IgD-negative memory B cell (primary cell): ENCODE measurements around the gene PANK2. TPM values are rescaled to one million over a fixed set of nuclear protein-coding genes. Genes with fewer than 3 reads are reported as not detected.
A peak's percentile ranks its signal among the peaks of the same experiment; 100 is the strongest.
"Not testable (repeated sequence)": the region's sequence is repeated elsewhere in the genome, so short reads cannot be mapped to it uniquely, and the experiment has no call there.

Experiments used
- H3K27ac Mint-ChIP-seq, 3 donors: one replicate each; pipeline ENCODE4 v1.8.0; 2020 to 2022; ENCODE audit warnings: mild to moderate bottlenecking in 3 of 3, mixed read lengths in 3 of 3, moderate library complexity in 1 of 3
- H3K27me3 Mint-ChIP-seq: one replicate; pipeline ENCODE4 v1.8.0; 2021; ENCODE audit warnings: mixed read lengths
- H3K36me3 Mint-ChIP-seq: one replicate; pipeline ENCODE4 v1.8.0; 2020; ENCODE audit warnings: mild to moderate bottlenecking, mixed read lengths
- H3K4me1 Mint-ChIP-seq, 3 donors: one replicate each; pipeline ENCODE4 v1.8.0; 2020 to 2022; ENCODE audit warnings: mixed read lengths in 3 of 3, mild to moderate bottlenecking in 1 of 3
- H3K4me3 Mint-ChIP-seq, 4 donors: one replicate each; pipeline ENCODE4 v1.8.0; 2020 to 2022; ENCODE audit warnings: mild to moderate bottlenecking in 4 of 4, mixed read lengths in 4 of 4, moderate library complexity in 3 of 4
- H3K9me3 Mint-ChIP-seq, 3 donors: one replicate each; pipeline ENCODE4 v1.8.0; 2020 to 2021; ENCODE audit warnings: mixed read lengths in 3 of 3, mild to moderate bottlenecking in 1 of 3
- polyA plus RNA-seq: library from polyadenylated mRNA; unstranded; fragments of 300-500 nt; fragmentation: Illumina TruSeq; gene quantifications from one replicate; pipeline ENCODE4 v1.2.3, GENCODE V29; 2021

Gene PANK2
- polyA plus RNA-seq, 1 donor from 2014 or later: 55.9 TPM

DNA sequence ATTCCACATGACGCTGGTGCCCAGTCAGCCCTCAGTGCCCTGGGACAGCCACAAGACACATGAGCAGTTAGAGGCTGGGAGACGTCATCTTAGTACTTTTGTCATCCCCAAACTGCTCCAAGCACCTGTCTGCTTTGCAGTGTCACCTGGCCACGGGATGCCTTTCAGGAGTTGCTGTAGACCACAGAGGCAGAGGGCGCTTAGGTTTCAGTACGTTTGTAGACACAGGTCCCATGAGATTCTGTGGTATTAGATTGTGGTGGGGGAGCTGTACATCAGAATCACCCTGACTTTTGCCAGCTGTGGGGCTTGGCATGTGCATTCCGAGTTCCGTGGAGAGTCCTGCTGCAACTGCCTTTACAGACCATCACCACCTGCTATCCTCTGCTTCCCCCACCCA lies 25.9 kb upstream of the PANK2 start:
- no peaks in the 10 kb centered on the region for H3K27me3 Mint-ChIP-seq
- H3K27ac Mint-ChIP-seq: no peak overlapping the region
- peaks cover 2% of the 10 kb centered on the region for H3K36me3 Mint-ChIP-seq
- H3K9me3 Mint-ChIP-seq: no peaks in the 10 kb centered on the region
- H3K4me1 Mint-ChIP-seq: peaks cover 0 to 2% (median 0%) of the 10 kb centered on the region in 3 donors
- no peak overlapping the region for H3K4me3 Mint-ChIP-seq

DNA sequence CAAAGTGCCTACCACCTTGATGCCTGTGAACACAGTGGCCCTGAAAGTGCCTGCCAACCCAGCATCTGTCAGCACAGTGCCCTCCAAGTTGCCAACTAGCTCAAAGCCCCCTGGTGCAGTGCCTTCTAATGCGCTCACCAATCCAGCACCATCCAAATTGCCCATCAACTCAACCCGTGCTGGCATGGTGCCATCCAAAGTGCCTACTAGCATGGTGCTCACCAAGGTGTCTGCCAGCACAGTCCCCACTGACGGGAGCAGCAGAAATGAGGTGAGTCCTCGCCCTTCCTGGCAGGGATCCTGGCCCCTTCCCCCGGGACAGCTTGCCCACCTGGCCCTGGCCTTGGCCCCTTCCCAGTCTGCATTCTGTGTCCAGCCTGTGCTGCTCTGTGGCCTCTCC lies 24.7 kb upstream of the PANK2 start:
- Mint-ChIP-seq H3K27ac (no peak overlapping the region), H3K9me3 (no peaks in the 10 kb centered on the region), H3K27me3 (no peaks in the 10 kb centered on the region), H3K4me1 (peaks cover 0 to 2% (median 0%) of the 10 kb centered on the region in 3 donors), H3K36me3 (peaks cover 2% of the 10 kb centered on the region), H3K4me3 (no peak overlapping the region)

DNA sequence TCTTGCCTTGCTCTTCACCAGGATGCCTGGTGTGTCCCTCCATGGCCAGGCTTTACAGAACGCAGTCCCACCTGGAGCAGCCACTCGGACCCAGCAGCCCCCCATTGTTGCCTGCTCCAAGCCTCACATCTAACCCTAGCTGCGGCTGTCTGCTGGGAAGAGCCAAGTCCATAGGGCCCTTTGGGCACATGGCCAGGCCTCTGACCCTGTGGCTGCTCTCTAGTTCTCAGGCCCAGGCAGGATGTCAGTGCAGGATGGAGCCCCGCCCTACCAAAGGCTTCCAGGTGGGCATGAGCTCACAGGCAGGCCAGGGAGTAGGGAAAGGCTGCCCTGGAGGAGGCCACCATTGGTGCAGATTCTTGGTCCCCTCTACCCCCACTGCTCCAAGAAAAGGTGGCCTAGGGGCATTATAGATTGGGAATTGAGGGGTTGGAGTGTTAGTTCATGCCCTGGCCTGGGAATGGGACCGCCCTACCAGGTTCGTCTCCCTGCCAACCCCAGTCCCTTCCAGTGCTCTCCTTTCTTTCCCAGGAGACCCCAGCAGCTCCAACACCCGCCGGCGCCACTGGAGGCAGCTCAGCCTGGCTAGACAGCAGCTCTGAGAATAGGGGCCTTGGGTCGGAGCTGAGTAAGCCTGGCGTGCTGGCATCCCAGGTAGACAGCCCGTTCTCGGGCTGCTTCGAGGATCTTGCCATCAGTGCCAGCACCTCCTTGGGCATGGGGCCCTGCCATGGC lies 23.9 kb upstream of the PANK2 start:
- Mint-ChIP-seq H3K27me3 (no peaks in the 10 kb centered on the region), H3K36me3 (peaks cover 2% of the 10 kb centered on the region), H3K27ac (no peak overlapping the region), H3K9me3 (no peaks in the 10 kb centered on the region), H3K4me3 (no peak overlapping the region), H3K4me1 (peaks cover 0 to 2% (median 0%) of the 10 kb centered on the region in 3 donors)

DNA sequence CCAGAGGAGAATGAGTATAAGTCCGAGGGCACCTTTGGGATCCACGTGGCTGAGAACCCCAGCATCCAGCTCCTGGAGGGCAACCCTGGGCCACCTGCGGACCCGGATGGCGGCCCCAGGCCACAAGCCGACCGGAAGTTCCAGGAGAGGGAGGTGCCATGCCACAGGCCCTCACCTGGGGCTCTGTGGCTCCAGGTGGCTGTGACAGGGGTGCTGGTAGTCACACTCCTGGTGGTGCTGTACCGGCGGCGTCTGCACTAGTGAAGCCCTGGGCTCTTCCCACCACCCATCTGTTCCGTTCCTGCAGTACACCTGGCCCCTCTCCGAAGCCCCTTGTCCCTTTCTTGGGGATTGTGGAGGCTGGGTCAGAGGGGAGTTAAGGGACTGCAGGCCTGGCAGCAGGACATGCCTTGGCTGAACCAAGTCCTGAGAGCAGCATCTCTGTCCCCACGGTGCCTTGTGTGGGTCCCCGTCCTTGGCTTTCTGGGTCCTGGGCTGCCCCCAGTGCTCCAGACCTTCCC lies 23.2 kb upstream of the PANK2 start:
- Mint-ChIP-seq H3K4me1 (peaks cover 0 to 4% (median 1%) of the 10 kb centered on the region in 3 donors), H3K4me3 (no peak overlapping the region), H3K27me3 (no peaks in the 10 kb centered on the region), H3K36me3 (peaks cover 2% of the 10 kb centered on the region), H3K9me3 (no peaks in the 10 kb centered on the region), H3K27ac (no peak overlapping the region)

DNA sequence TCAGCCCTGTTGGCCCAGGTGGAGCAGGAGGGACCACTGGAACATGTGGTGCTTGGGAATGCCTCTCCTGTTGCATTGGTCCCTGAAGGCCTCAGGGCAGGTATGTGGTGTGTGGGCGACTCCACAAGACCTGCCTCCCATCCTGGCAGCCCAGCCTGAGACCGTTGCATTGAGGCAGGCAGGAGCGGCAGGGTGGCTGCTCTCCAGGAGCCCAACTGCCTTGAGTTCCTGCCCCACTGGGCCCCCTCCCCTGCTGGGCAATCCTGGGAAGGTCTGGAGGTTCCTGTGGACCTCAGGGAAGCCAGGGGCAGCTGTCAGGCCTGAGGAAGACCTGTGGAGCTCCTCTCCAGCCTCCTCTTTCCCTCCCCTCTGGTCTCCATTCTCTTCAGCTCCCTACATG lies 22.7 kb upstream of the PANK2 start:
- H3K27ac Mint-ChIP-seq: no peak overlapping the region
- peaks cover 0 to 4% (median 1%) of the 10 kb centered on the region in 3 donors for H3K4me1 Mint-ChIP-seq
- peaks cover 2% of the 10 kb centered on the region for H3K36me3 Mint-ChIP-seq
- no peak overlapping the region for H3K4me3 Mint-ChIP-seq
- no peaks in the 10 kb centered on the region for H3K9me3 Mint-ChIP-seq
- no peaks in the 10 kb centered on the region for H3K27me3 Mint-ChIP-seq

DNA sequence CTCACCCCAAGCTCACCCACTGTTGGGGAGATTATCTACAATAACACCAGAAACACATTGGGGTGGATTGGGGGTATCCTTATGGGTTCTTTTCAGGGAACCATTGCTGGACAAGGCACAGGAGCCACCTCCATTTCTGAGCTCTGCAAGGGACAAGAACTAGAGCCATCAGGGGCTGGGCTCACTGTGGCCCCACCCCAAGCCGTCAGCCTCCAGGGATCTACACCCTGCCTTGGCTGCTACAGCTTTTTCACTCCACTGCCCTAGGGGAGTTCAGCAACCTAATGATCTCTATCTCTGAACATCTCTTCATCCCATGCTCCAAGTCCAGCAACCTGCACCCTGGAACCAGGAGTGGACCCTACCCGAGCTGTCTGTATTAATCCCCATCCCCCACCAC lies 21.4 kb upstream of the PANK2 start:
- H3K27me3 Mint-ChIP-seq: no peaks in the 10 kb centered on the region
- H3K36me3 Mint-ChIP-seq: peaks cover 2% of the 10 kb centered on the region
- H3K27ac Mint-ChIP-seq: no peak overlapping the region
- H3K4me3 Mint-ChIP-seq: no peak overlapping the region
- no peaks in the 10 kb centered on the region for H3K9me3 Mint-ChIP-seq
- peaks cover 4 to 7% (median 5%) of the 10 kb centered on the region in 3 donors for H3K4me1 Mint-ChIP-seq

DNA sequence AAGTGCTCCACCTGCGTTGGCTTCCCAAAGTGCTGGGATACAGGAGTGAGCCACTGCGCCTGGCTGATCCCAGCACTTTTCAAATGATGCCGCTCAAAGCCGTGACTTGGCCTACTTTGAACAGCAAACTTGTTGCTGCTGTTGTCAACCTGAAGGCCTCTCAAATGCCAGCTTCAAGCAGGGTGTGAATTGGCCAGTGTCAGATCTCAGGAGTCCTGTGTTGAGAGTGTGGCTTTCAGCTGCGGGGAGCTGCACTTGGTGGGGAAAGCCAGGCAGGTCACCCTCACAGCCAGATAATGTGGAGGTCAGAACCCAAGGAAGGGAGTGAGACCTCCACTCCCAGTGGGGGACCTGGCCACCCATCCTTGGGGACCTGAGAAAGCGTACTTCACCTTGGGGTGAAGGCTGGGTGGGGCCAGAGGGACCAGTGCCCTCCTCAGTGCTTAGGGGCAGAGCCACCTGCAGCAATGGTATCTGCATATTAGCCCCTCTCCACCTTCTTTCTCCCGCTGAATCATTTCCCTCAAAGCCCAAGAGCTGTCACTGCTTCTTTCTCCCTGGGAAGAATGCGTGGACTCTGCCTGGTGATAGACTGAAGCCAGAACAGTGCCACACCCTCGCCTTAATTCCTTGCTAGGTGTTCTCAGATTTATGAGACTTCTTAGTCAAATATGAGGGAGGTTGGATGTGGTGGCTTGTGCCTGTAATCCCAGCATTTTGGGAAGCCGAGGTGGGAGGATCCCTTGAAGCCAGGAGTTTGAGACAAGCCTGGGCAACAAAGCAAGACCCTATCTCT lies 19.1 kb upstream of the PANK2 start:
- H3K27ac Mint-ChIP-seq: no peak overlapping the region

DNA sequence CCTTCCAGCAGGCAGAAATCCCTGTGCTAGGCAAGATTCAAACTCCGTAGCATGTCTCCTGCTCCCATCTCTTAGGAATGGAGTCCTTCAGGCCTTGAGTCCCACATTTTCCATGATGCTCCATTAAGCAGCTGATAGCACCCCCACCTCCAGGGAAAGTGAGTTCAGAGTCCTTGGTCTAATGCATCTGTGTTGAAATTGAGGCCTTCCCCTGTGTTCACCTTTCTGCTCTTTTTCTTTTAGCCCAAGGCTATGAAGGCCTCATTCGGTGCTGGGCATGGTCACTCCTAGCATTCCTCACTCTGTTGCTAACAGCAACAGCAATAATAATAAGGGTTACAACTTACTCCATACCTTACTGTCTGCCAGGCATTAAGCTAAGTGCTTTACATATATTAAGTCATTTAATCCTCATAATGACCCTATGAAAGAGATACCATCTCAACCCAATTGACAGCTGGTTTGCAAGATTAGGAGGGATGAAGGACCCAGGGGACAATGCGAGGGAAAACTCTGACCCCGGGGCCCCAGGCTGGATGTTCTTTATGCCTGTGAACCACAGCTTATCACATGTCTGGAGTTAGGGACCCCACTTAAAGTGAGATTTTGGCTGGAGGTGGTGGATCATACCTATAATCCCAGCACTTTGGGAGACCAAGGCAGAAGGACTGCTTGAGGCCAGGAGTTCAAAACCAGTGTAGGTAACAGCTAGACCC lies 17.5 kb upstream of the PANK2 start:
- Mint-ChIP-seq H3K27ac (no peak overlapping the region), H3K4me1 (peaks cover 8 to 14% (median 10%) of the 10 kb centered on the region in 3 donors), H3K4me3 (no peak overlapping the region), H3K9me3 (no peaks in the 10 kb centered on the region), H3K27me3 (no peaks in the 10 kb centered on the region), H3K36me3 (peaks cover 5% of the 10 kb centered on the region)

More for the DNA sequence above, 19.1 kb upstream of the PANK2 start:
- Mint-ChIP-seq H3K36me3 (peaks cover 3% of the 10 kb centered on the region), H3K27me3 (no peaks in the 10 kb centered on the region), H3K4me3 (no peak overlapping the region), H3K9me3 (no peaks in the 10 kb centered on the region), H3K4me1 (peaks cover 8 to 10% (median 8%) of the 10 kb centered on the region in 3 donors)

DNA sequence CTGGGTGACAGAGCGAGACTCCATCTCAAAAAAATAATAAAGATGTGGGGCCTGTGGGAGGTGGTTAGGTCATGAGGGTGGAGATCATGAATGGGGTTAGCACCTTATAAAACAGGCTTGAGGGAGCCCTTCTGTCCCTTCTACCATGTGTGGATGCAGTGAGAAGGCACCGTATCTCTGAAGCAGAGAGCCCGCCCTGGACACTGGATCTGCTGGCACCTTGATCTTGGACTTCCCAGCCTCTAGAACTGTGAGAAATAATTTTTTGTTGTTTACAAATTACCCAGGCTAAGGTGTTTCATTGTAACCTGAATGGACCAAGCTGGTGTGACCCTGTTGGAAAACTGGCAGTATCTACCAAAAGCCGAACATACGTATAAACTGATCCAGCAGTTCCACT lies 15.7 kb upstream of the PANK2 start:
- H3K9me3 Mint-ChIP-seq: no peaks in the 10 kb centered on the region
- peaks cover 5% of the 10 kb centered on the region for H3K36me3 Mint-ChIP-seq
- H3K4me1 Mint-ChIP-seq: peaks cover 8 to 17% (median 12%) of the 10 kb centered on the region in 3 donors
- H3K27ac Mint-ChIP-seq: peak overlapping the region in 1 of 3 donors; percentile 39
- no peak overlapping the region for H3K4me3 Mint-ChIP-seq
- H3K27me3 Mint-ChIP-seq: no peaks in the 10 kb centered on the region

DNA sequence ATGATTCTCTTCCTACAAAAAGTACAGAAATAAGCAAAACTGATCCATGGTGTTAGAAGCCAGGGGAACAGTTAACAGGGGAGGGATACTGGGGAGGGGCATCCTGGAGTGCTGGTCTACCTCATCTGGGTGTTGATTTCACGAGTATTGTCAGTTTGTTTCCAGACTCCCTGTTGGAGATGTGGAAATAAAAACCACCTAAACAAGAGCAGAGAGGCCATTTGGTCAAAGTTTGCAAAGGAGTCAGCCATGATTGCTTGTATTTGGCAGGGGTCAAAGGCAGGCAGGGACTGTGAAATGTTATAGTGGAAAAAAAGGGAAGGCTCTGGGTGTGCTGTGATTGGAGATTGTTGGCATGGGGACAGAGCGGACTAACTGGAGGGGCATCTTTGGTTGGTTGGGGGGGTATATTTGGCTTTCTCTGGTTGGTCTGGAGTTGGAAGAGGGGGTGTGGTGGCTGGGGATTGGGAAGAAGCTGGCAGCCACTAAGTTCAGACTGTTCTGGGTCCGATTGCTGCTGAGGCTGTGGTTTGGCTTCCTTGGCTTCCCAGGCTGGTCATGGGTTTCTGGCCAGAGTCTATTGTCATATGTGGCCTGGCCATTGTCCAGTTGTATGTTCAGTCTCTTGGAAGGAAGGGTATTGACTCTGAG lies 14.9 kb upstream of the PANK2 start:
- no peaks in the 10 kb centered on the region for H3K27me3 Mint-ChIP-seq
- H3K36me3 Mint-ChIP-seq: peaks cover 5% of the 10 kb centered on the region
- H3K9me3 Mint-ChIP-seq: no peaks in the 10 kb centered on the region
- no peak overlapping the region for H3K4me3 Mint-ChIP-seq
- peak overlapping the region in 1 of 3 donors; percentile 31 for H3K27ac Mint-ChIP-seq
- H3K4me1 Mint-ChIP-seq: peaks cover 8 to 18% (median 12%) of the 10 kb centered on the region in 3 donors

DNA sequence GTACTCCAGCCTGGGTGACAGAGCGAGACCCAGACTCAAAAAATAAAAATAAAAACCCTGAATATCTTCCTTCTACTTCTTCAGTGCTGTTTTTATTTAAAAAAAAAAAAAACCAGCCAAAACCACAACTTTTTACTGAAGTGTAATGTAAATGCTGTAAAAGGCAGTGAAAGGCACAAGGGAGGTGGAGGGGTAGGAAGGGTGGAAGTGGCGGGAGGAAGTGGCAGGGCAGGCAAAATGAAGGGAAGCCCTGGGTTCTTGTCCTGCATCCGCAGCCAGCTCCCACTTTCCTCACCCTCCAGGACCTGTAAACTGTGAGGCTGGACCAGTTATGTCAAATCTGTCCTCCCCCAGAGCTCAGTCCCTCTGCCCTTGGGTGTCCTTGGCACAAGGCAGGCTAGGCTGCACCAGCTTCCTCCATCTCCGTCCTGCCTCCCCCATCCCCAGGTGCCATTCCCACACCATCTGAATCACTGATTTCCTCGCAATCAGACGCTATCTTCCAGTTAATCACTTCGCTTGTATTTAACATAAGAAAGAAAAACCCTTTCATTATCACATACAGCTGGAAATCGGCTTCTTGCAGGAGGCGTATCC lies 13.7 kb upstream of the PANK2 start:
- Mint-ChIP-seq H3K36me3 (peaks cover 5% of the 10 kb centered on the region), H3K4me3 (no peak overlapping the region), H3K27me3 (no peaks in the 10 kb centered on the region), H3K9me3 (no peaks in the 10 kb centered on the region), H3K27ac (peak overlapping the region in 1 of 3 donors; percentile 10), H3K4me1 (peaks cover 8 to 18% (median 12%) of the 10 kb centered on the region in 3 donors)

DNA sequence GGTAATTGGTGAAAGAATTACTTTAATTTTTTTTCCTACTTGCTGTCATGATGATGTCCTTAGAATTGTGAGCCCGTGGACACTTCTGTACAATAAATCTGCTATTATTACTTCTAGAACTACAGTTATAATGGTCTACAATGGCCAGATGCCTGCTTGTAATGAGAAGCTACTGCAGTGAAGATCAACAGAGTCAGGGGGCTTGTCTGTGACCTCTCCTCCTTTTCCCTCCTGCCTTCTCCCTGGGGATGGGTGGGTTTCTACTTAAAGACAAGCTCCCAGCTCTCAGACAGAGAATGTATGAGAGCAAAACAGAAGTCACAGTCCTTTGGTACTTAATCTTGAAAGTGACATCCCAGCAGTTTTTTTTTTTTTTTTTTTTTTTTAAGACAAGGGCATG lies 13.2 kb upstream of the PANK2 start:
- Mint-ChIP-seq H3K27ac (no peak overlapping the region), H3K27me3 (no peaks in the 10 kb centered on the region), H3K36me3 (peaks cover 5% of the 10 kb centered on the region), H3K4me3 (no peak overlapping the region), H3K9me3 (no peaks in the 10 kb centered on the region), H3K4me1 (peaks cover 5 to 18% (median 10%) of the 10 kb centered on the region in 3 donors)

DNA sequence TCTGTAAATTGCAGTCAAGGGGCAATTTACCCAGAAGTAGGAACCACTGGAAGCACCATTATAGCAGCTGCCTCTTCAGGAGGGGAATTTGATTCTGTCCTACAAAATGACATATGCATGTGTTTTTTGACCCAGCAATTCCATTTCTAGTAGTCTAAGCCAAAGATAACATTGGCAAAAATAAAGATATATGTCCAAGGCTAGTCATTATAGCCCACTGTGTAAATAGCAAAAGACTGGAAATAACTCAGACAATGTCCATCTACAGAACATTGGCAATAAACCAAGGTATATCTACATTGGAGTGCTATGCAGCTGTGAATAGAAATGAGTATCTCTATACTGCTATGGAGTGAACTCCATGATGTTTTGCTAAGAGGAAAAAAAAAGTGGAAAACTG lies 12.5 kb upstream of the PANK2 start:
- no peak overlapping the region for H3K4me3 Mint-ChIP-seq
- H3K4me1 Mint-ChIP-seq: peaks cover 5 to 18% (median 10%) of the 10 kb centered on the region in 3 donors
- H3K27me3 Mint-ChIP-seq: no peaks in the 10 kb centered on the region
- no peaks in the 10 kb centered on the region for H3K9me3 Mint-ChIP-seq
- H3K36me3 Mint-ChIP-seq: peaks cover 5% of the 10 kb centered on the region
- no peak overlapping the region for H3K27ac Mint-ChIP-seq

DNA sequence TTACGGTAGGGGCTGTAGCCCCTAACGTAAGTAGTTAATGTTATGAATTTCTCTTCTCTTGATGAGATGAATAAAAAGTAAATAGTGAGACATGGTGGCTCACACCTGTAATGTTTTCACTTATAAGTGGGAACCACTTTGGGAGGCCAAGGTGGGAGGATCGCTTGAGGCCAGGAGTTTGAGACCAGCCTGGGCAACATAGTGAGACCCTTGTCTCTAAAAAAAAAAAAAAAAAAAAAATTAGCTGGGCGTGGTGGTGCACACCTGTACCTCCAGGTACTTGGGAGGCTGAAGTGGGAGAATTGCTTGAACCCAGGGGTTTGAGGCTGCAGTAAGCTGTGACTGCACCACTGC lies 10.3 kb upstream of the PANK2 start:
- not testable (repeated sequence) for H3K27ac Mint-ChIP-seq, H3K27me3 Mint-ChIP-seq, H3K4me3 Mint-ChIP-seq, H3K4me1 Mint-ChIP-seq, H3K36me3 Mint-ChIP-seq, H3K9me3 Mint-ChIP-seq
